PFSK-1 (cell line): Measurements from ENCODE around the gene PEAK3.

Experiments
- FOXP2 ChIP-seq: optimal IDR thresholded peaks from 2 replicates; pipeline ENCODE3; 2011; ENCODE audit warnings: borderline replicate concordance, control low read depth, inconsistent platforms; ENCODE audit not compliant: insufficient read depth; ENCODE audit errors: extremely low read length, extremely low read depth
- POLR2AphosphoS5 ChIP-seq: IDR thresholded peaks from 2 replicates; pipeline ENCODE4 v1.6.1; 2012; ENCODE audit warnings: low read depth, mild to moderate bottlenecking, control low read depth, low read length, moderate library complexity
- SIN3A ChIP-seq: IDR thresholded peaks from 2 replicates; pipeline ENCODE4 v1.6.1; 2012; ENCODE audit warnings: mild to moderate bottlenecking, low read length, moderate library complexity, borderline replicate concordance; ENCODE audit not compliant: insufficient read depth
- TAF1 ChIP-seq: IDR thresholded peaks from 2 replicates; pipeline ENCODE4 v1.6.1; 2012; ENCODE audit warnings: low read length, control low read depth, borderline replicate concordance; ENCODE audit not compliant: insufficient read depth
- TF ChIP-seq, protein P1 (sequence below), 2 experiments: IDR thresholded peaks; 2 replicates each; pipeline versions ENCODE4 v1.6.1 to v1.8.0; 2011 to 2012; ENCODE audit warnings: low read depth in 2 of 2, low read length in 2 of 2, control low read depth in 1 of 2, inconsistent platforms in 1 of 2, mild to moderate bottlenecking in 1 of 2, moderate library complexity in 1 of 2; ENCODE audit not compliant: insufficient read depth in 1 of 2

The PEAK3 gene

DNA sequence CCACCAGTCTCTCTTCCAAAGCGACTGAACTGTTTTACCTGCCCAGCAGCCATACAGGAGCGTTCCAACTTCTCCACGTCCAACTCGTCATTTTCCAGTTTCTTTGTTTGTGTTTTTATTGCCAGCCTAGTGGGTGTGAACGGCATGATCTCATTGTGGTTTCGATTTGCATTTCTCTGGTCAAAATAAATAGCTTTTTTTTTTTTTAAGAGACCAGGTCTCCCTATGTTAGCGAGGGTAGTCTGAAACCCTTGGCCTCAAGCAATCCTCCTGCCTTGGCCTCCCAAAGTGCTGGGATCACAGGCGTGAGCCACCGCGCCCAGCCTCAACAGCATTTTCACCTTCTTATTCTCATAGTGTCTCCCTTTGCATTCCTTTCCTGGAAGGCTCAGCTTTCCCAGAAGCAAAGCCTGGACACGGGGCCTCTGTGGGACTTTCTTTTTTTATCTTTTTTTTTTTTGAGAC, 21.6 kb downstream of the PEAK3 start:
- TF ChIP-seq POLR2AphosphoS5 (no peak), FOXP2 (no peak), SIN3A (no peak), TAF1 (no peak)
- TF ChIP-seq, protein P1, sequence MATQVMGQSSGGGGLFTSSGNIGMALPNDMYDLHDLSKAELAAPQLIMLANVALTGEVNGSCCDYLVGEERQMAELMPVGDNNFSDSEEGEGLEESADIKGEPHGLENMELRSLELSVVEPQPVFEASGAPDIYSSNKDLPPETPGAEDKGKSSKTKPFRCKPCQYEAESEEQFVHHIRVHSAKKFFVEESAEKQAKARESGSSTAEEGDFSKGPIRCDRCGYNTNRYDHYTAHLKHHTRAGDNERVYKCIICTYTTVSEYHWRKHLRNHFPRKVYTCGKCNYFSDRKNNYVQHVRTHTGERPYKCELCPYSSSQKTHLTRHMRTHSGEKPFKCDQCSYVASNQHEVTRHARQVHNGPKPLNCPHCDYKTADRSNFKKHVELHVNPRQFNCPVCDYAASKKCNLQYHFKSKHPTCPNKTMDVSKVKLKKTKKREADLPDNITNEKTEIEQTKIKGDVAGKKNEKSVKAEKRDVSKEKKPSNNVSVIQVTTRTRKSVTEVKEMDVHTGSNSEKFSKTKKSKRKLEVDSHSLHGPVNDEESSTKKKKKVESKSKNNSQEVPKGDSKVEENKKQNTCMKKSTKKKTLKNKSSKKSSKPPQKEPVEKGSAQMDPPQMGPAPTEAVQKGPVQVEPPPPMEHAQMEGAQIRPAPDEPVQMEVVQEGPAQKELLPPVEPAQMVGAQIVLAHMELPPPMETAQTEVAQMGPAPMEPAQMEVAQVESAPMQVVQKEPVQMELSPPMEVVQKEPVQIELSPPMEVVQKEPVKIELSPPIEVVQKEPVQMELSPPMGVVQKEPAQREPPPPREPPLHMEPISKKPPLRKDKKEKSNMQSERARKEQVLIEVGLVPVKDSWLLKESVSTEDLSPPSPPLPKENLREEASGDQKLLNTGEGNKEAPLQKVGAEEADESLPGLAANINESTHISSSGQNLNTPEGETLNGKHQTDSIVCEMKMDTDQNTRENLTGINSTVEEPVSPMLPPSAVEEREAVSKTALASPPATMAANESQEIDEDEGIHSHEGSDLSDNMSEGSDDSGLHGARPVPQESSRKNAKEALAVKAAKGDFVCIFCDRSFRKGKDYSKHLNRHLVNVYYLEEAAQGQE (IDR thresholded peaks at IDR 0.05; ENCODE audit: insufficient read depth in 1 of 2, low read depth in 2 of 2, low read length in 2 of 2), result no peak

DNA sequence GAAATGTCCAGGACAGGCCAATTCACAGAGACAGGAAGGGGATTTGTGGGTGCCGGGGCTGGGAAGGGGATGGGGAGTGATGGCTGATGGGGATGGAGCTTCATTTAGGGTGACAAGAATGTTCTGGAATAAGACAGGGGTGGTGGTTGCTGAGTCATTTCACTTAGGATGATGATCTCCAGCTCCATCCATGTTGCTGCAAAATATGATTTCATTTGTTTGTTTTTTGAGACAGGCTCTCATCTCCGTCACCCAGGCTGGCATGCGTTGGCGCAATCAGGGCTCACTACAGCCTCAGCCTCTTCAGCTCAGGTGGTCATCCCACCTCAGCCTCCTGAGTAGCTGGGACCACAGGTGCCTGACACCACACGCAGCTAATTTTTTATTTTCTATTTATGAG, 22.6 kb downstream of the PEAK3 start:
- TF ChIP-seq TAF1 (no peak), SIN3A (no peak), POLR2AphosphoS5 (no peak), FOXP2 (no peak)
- TF ChIP-seq, protein P1 (IDR thresholded peaks at IDR 0.05; ENCODE audit: insufficient read depth in 1 of 2, low read depth in 2 of 2, low read length in 2 of 2), result no peak

DNA sequence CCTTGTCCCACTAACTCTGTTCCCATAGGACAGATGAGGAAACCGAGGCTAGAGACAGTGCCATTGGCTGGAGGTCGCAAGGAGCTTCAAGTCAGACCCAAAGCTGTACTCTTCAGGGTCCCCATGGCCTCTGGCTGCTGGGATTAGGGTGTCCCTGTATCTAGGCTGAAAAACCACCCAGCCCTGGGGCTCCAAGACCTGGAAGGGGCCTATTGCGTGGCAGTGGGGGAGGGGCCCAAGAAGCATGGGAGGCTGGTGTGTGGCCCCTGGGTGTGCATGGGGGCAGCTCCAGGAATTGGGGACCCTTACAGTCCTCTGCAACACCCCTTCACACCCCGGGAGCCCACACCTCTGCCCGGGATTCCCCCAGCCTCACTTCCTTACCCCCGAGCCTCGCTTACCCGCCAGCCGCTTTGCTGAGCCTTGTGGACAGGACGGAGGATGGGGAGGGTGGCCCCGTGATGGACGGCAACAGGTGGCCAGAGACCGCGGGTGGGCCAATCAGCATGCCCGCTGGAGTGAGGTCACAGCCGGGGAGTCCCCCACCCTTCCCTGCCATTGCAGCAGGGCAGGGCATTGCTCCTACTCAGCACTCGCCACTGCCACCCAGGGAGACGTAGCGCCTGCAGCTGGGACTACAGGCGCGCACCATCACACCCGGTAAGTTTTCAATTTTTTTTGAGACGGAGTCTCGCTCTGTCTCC, 25.8 kb downstream of the PEAK3 start, which contains the start of gene JSRP1:
Gene JSRP1 (minus strand): TSS at position 436 of the 704 bp plus-strand sequence. CDS start 1,103 bp downstream, outside the sequence.
- TF ChIP-seq POLR2AphosphoS5 (no peak), TAF1 (no peak), SIN3A (no peak), FOXP2 (no peak)
- TF ChIP-seq, protein P1 (IDR thresholded peaks at IDR 0.05; ENCODE audit: insufficient read depth in 1 of 2, low read depth in 2 of 2, low read length in 2 of 2), result no peak

- TF ChIP-seq TAF1 (no peak), FOXP2 (no peak), POLR2AphosphoS5 (no peak), SIN3A (no peak)
- TF ChIP-seq, protein P1 (IDR thresholded peaks at IDR 0.05; ENCODE audit: insufficient read depth in 1 of 2, low read depth in 2 of 2, low read length in 2 of 2), result no peak
Measured at GRCh38 chr19:2255112-2255845, 26.7 kb downstream of the PEAK3 start.
